A549 (cell line): ENCODE measurements around the gene GPAT3.

Experiments
- BHLHE40 ChIP-seq: IDR thresholded peaks from 2 replicates; pipeline ENCODE4 v1.6.1; 2012; ENCODE audit warnings: low read depth, low read length, inconsistent platforms
- CEBPB ChIP-seq, 2 experiments: fragments of >200 bp in 1 of 2; sonication (Bioruptor Twin) in 1 of 2; formaldehyde crosslinking in 1 of 2; IDR thresholded peaks; 2 replicates each; pipeline ENCODE4 v1.6.1; 2012 to 2016
- POLR2A ChIP-seq: IDR thresholded peaks from 2 replicates; pipeline ENCODE4 v1.6.1; 2012; ENCODE audit warnings: mild to moderate bottlenecking, low read length
- TF ChIP-seq, protein P1 (sequence below): fragments of >200 bp; sonication (Bioruptor Twin); formaldehyde crosslinking; IDR thresholded peaks from 3 replicates; pipeline ENCODE4 v1.6.1; 2016
- TF ChIP-seq, protein P2 (sequence below): fragments of >200 bp; sonication (Bioruptor Twin); formaldehyde crosslinking; IDR thresholded peaks from 3 replicates; pipeline ENCODE4 v1.5.1; 2016
- TF ChIP-seq, protein P3 (sequence below): IDR thresholded peaks from 2 replicates; pipeline ENCODE4 v1.6.1; 2012

- no peak for TF ChIP-seq POLR2A
- TF ChIP-seq, protein P1, sequence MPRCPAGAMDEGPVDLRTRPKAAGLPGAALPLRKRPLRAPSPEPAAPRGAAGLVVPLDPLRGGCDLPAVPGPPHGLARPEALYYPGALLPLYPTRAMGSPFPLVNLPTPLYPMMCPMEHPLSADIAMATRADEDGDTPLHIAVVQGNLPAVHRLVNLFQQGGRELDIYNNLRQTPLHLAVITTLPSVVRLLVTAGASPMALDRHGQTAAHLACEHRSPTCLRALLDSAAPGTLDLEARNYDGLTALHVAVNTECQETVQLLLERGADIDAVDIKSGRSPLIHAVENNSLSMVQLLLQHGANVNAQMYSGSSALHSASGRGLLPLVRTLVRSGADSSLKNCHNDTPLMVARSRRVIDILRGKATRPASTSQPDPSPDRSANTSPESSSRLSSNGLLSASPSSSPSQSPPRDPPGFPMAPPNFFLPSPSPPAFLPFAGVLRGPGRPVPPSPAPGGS, result no peak
- TF ChIP-seq CEBPB (IDR thresholded peaks at IDR 0.05), result no peak
- TF ChIP-seq, protein P2, sequence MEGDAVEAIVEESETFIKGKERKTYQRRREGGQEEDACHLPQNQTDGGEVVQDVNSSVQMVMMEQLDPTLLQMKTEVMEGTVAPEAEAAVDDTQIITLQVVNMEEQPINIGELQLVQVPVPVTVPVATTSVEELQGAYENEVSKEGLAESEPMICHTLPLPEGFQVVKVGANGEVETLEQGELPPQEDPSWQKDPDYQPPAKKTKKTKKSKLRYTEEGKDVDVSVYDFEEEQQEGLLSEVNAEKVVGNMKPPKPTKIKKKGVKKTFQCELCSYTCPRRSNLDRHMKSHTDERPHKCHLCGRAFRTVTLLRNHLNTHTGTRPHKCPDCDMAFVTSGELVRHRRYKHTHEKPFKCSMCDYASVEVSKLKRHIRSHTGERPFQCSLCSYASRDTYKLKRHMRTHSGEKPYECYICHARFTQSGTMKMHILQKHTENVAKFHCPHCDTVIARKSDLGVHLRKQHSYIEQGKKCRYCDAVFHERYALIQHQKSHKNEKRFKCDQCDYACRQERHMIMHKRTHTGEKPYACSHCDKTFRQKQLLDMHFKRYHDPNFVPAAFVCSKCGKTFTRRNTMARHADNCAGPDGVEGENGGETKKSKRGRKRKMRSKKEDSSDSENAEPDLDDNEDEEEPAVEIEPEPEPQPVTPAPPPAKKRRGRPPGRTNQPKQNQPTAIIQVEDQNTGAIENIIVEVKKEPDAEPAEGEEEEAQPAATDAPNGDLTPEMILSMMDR, result no peak
- TF ChIP-seq, protein P3, sequence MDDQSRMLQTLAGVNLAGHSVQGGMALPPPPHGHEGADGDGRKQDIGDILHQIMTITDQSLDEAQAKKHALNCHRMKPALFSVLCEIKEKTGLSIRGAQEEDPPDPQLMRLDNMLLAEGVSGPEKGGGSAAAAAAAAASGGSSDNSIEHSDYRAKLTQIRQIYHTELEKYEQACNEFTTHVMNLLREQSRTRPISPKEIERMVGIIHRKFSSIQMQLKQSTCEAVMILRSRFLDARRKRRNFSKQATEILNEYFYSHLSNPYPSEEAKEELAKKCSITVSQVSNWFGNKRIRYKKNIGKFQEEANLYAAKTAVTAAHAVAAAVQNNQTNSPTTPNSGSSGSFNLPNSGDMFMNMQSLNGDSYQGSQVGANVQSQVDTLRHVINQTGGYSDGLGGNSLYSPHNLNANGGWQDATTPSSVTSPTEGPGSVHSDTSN, result no peak
- no peak for TF ChIP-seq BHLHE40
Observed at GRCh38 chr4:83552924-83553323, 17.0 kb downstream of the GPAT3 start.
